ENCODE results near the gene AVPR2. TPM values are rescaled to one million over a fixed set of nuclear protein-coding genes. Genes with fewer than 3 reads are reported as not detected.

The AVPR2 gene
- total and polyA plus RNA-seq, 9 of the 15 experiments (the other 6 are each of a cell fraction or from before 2014, with no cell fraction given): not detected

- no peak for TF ChIP-seq MLLT1 (IDR thresholded peaks at IDR 0.05)
- no peak for TF ChIP-seq XRCC4 (IDR thresholded peaks at IDR 0.05; ENCODE audit: extremely low read depth, insufficient read depth, insufficient read length)
- no peak for TF ChIP-seq ZNF644 (tag; IDR thresholded peaks at IDR 0.05; ENCODE audit: low read depth)
- TF ChIP-seq CTCFL (IDR thresholded peaks at IDR 0.05; ENCODE audit: borderline replicate concordance, insufficient read depth, low read depth, low read length, poor library complexity, severe bottlenecking): no peak
These were observed 43.3 kb upstream of the AVPR2 start (continued) for GRCh38 chrX:153861151-153861550.

GRCh38 chrX:153861733-153862310, 42.7 kb upstream of the AVPR2 start:
- no peak for ATAC-seq
- intact Hi-C loops (cut with micrococcal nuclease): no loop called here
- WGBS (ENCODE audit: insufficient coverage, low coverage, missing lambda C conversion rate): 14% methylated on average over 9 of the region's 21 CpGs
- TF ChIP-seq ZNF274 (IDR thresholded peaks at IDR 0.05; ENCODE audit: borderline replicate concordance, low read depth, low read length) (no peak), BACH1 (tag; IDR thresholded peaks at IDR 0.05) (no peak), DMBX1 (CRISPR knock-in tag; IDR thresholded peaks at IDR 0.05; ENCODE audit: borderline replicate concordance) (no peak), THRB (CRISPR knock-in tag; conservative IDR thresholded peaks at IDR 0.05) (no peak), PTRF (tag; IDR thresholded peaks at IDR 0.05) (no peak), ZNF449 (CRISPR knock-in tag; IDR thresholded peaks at IDR 0.05) (no peak), C11orf30 (IDR thresholded peaks at IDR 0.05; ENCODE audit: low read depth) (no peak), ZNF512 (tag; IDR thresholded peaks at IDR 0.05) (no peak)

More at GRCh38 chrX:153861733-153862310, 42.7 kb upstream of the AVPR2 start:
- Histone ChIP-seq H3K9ac (ENCODE audit: insufficient read depth in 1 of 2, low read depth in 2 of 2, low read length in 2 of 2) (no peak overlapping the region), H3K27ac (ENCODE audit: extremely low read depth, low read depth, low read length) (no peak overlapping the region), H3K36me3 (ENCODE audit: control insufficient read depth, insufficient read depth, low read length) (no peaks in the 10 kb centered on the region), H4K20me1 (replicated peaks; ENCODE audit: control insufficient read depth, insufficient read depth, low read length) (no peaks in the 10 kb centered on the region), H3K27me3 (ENCODE audit: control insufficient read depth in 2 of 2, insufficient read depth in 2 of 2, low read length in 2 of 2) (peaks cover 21 to 61% of the 10 kb centered on the region in 2 experiments), H3K4me3 (no peak overlapping the region), H2AFZ (ENCODE audit: low read depth, low read length) (no peak overlapping the region), H3K9me1 (ENCODE audit: control insufficient read depth, insufficient read depth, low read length) (no peaks in the 10 kb centered on the region), H3K4me1 (replicated peaks in 1 of 2; ENCODE audit: control insufficient read depth in 2 of 2, insufficient read depth in 2 of 2, low read length in 2 of 2) (peaks cover 0 to 39% of the 10 kb centered on the region in 2 experiments; a peak in 3 of 5 replicates), H3K9me3 (replicated peaks; ENCODE audit: control insufficient read depth, insufficient read depth, low read depth, low read length) (no peaks in the 10 kb centered on the region), H3K79me2 (ENCODE audit: control insufficient read depth, insufficient read depth, low read length) (no peaks in the 10 kb centered on the region), H3K4me2 (ENCODE audit: insufficient read depth, low read length) (no peak overlapping the region)
- ChIA-PET POLR2A (no interaction called here), CTCF (ENCODE audit: low intra/inter-chr PET ratio) (no interaction called here)
- DNase-seq (ENCODE audit: extremely low read depth in 1 of 4, low spot score in 3 of 4): no peak
- no TSS peak for BruUV-seq (replicated peaks)
- in situ Hi-C loops (cut with MboI): no loop called here
- FAIRE-seq: no peak

All from K562 (cell line).